GM21737 (cell line): ENCODE results near the gene MCMBP.
"Not testable (repeated sequence)": the region's sequence is repeated elsewhere in the genome, so short reads cannot be mapped to it uniquely, and the experiment has no call there.

Source experiments
- ATAC-seq: cut with Tn5 transposase; IDR thresholded peaks from one replicate; pipeline ENCODE4 v1.9.1; 2021; ENCODE audit warnings: mild to moderate bottlenecking, moderate library complexity; ENCODE audit not compliant: unreplicated experiment

Gene MCMBP

DNA sequence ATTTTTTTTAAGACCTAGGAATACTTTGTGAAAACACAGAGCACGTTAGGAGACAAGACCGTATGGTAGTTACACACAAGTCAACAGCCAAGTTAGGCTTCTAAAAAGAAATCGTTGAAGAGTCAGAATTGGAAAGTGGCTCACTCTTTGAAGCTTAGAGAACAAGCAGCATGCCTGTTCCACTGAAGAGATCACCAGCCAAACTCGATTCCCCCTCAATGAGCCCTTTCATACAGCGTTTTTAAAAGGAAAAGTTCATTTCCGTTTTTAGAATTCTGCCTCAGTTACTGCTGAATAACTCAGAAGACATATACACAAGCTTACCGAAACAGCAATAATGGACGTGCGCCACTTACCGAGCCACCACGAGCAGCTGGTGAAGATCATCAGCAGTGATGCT, 41.0 kb downstream of the MCMBP start:
- no peak for ATAC-seq

DNA sequence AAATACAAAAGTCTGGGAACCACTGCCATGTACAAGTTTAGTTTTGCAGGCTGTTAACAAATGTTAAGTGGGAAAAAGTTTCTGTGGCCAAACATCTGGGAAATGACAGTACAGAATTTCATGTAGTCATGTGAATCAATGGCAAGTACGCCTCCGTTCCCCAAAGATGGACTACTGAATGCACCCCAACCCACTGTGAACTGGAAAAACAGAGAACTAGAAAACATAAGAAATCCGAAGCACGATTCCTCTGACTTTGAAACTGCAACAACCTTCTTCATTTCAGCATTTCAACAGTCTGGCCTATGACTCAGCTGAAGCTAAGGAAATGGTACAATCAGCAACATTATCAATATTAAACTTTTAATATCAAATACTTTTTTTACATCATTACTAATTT, 41.8 kb downstream of the MCMBP start:
- ATAC-seq = no peak

DNA sequence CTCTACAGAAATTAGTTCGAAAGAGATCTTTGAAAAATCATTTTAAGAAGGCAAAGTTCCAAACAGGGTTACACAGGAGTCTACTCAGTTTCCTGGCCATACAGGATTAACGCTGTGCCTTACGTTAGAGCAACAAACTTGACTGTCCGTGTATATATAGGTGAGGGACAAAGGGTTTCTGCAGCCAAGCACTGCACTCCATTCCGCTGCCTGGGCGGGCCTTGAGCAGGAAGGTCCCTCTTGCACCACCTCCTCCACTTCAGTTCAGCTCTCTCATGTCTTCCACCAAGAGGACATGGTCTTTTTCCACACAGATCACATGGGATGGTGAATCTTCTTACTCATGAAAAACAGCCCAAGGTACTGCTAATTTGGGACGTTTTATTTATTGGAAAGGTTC, 43.2 kb downstream of the MCMBP start:
- ATAC-seq = no peak

DNA sequence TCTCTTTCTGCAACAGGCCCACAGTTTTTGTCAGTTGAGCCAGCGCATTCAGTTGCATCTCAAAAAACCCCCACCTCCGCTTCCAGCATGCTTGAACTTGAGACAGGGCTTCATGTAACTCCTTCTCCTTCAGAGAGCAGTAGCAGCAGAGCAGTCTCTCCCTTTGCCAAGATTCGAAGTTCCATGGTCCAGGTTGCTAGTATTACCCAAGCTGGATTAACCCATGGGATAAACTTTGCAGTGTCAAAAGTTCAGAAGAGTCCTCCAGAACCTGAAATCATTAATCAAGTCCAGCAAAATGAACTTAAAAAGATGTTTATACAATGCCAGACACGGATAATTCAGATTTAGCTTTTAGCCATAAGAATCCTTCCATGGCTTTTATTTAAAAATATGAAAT, 45.2 kb downstream of the MCMBP start:
- no peak for ATAC-seq

DNA sequence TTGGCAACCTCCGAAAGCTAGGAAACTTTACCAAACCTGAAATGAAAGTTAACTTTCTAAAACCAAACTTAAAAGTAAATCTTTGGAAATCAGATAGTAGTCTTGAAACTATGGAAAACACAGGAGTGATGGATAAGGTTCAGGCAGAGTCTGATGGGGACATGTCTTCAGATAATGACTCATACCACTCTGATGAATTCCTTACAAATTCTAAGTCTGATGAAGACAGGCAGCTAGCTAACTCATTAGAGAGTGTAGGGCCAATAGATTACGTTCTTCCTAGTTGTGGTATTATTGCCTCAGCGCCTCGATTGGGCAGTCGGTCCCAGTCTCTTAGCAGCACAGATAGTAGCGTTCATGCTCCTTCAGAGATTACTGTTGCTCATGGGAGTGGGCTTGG, 45.9 kb downstream of the MCMBP start:
- ATAC-seq = no peak

DNA sequence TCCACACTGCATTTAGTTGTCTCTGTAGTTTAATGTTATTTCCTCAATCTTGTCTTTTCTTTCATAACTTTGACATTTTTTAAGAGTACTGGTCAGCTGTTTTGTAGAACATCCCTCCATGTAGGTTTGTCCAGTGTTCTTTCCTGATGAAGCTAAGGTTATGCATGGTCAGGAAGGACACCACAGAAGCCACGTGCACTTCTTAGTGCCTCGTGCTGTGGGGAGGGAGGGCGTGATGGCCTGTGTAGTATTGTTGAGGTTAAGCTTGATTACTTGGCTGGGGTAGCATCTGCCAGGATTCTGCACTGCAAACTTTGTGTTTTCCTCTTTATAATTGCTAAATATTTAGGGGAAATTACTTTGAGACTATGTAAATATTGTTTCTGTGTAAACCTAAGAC, 48.3 kb downstream of the MCMBP start:
- ATAC-seq = no peak

DNA sequence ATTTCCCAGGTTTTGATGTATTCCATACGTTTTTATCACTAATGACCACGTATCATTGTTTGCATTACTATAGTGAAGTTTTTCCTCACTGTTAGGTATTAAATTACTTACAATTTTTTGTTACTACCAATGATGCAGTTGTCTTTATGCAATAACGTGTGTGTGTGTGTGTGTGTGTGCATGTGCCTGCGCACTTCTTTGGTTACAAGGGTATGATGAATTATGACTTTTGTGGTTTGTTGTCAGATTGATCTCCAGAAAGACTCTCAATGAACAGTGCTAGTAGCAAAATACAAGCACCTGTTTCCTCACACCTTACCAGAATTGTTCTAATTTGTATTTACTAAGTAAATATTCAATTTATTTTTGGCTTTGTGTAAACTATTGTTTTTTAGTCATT, 51.5 kb downstream of the MCMBP start:
- ATAC-seq = no peak

DNA sequence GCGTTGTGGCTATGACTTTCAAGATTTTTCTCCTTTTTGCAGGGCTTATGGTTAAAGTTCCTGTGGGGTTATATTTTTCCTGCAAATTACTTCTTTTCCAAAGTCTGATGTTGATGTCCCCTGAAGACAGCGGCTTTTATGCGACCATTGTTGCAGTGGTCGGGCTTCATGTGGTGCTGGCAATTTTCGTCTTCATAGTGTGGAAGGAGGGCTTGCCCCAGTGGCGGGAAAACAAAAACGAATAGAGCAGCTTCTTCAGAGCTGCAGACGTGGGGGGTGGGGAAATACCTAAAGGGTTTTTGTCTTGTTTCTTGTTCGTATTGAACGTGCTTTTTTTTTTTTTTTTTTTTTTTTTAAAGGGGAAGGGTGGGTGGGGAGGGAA, 53.8 kb downstream of the MCMBP start:
- no peak for ATAC-seq

DNA sequence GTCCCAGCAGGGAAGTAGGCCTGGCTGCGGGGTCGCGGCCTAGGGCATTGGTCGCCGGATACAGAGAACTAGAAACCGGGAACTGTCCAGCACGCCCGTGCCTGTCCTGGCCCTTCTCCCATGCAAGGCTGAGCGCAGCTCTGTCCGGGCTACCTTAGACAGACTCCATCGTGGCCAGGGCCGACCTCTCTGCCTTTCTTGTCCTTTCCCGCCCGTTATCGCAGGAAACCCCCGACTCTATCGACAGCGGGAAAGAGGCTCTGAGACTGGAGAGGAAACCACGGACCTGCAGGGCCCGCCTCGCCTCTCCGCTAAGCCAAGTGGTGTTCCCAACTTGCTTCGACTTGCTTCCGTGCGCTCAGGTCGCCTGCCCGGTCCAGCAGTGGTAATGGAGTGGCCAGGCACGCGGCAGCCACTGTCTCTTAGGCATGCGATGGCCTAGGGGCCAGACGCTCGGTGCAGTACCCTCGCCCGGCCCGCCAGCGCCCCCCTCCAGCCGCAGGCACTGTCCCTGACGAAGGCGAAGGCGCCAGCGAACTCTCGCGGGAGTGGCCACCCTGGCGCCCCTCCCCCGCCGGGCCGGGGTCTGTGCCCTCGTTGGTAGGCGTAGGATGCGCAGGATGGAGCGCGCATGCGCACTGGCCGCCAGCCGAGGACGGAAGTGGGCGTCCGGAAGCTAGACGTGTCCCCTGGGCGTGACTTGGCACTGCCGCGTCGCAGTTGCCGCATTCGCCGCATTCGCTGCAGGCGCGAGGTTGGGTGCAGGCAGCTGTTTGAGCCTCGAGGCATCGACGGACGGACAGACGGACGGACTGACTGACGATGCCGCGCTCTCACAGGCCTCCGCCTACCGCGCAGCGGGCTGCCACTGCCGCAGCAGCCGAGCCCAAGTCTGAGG, 54.4 kb downstream of the MCMBP start:
- no peak for ATAC-seq

DNA sequence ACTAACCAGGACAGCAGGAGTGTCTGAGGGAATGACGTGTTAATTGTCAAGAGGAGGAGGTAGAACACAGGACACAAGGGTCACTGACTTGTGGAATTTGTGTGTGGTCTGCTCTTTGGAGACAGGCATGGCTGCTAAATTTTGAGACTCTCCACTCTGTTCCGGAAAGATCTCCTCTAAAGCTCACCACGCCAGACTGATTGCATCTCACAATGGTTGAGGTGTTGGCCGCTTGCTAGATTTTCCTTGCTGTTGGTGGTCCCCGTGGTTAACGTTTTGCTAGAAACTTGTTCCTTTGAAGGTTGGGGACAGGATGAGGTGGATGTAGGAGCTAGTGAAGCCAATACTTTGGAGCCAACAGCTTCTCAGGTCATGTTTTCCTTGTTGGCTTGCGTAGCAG, 57.0 kb downstream of the MCMBP start:
- no peak for ATAC-seq

DNA sequence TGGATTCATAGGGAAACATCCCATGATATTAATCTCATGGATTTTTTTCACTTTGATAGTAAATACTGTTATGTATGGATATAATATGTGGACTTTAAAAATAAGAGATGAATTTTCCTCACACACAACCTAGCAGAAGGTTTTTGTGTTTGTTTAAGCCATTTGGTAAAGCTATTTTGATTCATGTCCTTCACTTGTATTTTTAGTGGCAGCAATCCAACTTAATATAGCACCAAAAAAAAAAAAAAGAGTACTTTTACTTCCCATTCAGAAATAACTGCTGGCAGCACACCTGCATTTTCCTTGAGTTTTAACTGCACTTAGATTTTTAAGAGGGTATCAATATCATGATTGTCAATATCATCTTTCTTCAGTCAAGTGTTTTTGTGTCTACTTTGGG, 60.0 kb downstream of the MCMBP start:
- ATAC-seq = no peak

DNA sequence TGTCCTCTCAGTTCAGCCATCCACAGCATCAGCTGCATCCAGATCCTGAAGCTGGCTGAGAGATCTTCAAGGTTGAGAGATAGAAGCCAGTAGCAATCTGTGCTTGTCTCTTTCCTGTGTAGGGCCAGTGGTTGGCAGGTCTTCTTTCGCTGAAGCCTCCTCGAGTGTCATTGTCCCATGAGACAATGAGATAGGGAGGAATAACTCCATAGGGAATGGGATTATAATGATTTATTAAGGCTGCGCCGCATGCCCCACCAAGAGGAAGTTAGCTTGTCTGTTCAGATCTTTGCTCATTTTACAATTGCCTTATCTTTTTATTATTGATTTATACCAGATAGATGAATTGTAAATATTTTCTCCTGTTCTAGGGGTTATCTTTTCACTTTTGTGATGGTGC, 61.5 kb downstream of the MCMBP start:
- no peak for ATAC-seq

DNA sequence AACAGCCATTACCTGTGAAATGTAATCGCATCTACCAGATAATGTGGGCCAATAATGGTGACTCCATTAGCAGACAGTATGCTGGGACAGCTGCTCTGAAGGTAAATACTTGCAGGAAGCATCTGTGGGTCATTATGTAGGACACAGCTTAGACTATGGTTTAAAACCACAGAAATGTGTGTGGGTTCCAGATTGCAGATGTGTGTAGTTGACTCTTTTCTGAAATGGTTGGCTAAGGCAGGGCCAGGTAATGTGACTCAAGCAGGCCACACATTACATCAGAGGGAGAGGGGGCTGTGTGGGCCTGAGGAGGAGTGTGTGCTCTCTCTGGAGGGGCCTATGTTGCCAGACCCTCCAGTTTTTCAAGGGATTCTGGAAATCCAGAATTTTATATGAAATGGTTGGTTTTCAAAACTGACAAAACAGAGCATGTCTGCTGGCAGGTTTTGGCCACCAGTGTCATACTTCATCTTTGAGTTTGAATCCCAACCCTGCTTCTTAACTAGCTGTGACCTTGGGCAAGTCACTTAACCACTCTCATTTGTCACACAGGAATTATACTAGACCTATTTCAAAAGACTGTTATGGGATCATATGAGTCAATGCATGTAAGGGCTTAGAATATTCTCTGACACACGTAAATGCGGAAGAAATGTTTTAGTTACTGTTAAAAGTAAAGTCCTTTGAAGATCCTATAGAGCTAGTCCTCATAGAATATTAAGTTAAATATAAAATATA, 64.5 kb downstream of the MCMBP start:
- ATAC-seq = peak; percentile 64

DNA sequence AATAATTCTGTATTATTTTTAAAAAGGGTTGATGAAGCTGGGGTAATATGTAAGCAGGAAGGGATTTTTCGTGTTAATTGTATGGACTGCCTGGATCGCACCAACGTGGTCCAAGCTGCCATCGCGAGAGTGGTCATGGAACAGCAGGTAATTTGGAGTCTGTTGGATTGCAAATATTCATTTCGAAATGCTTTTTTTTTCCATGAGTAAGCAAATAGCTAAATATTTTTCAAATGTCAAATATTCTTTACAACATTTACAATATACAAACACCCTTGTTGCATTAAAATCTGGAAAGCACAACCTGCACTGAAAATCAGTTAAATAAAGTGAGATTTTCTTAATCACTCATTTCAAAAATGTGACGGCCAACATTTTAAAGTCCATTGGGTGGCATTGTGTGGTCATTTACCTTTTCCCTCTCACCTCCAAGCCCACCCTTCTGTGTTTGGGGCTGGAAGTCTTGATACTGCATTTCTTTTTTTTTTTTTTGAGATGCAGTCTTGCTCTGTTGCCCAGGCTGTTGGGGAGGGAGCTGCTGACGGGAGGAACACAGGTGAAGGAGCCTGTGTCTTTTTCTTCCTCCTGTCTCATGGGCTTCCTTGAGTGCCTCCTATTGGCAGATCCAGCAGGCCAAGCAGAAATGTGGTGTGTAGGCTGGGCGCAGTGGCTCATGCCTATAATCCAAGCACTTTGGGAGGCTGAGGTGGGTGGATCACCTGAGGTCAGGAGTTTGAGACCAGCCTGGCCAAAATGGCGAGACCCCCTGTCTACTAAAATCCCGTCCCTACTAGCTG, 66.1 kb downstream of the MCMBP start:
- ATAC-seq = no peak

DNA sequence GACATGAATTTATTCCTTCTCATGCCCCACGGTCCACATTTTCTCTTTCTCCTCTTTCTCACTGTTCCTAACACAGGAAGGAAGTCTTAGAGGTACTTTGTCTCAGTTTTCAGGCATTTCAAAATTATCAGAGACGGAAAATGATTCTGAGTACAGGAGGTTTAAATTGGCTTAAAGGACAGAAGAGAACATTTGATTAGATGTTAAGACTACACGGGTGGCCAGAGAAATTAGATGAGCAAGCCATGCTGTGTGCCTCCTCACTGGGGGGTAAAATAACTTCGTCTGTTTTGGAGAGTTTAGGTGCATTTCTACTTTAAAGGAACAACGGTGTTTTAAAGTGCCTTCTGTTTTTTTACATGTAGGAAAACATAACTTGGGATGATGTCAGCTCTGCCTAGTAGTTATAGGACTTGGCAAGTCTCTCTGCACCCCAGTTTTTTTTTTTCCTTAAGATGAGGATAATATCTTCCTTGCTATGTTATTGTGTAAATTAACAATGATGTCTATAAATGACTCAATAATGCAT, 66.9 kb downstream of the MCMBP start:
- ATAC-seq = no peak

DNA sequence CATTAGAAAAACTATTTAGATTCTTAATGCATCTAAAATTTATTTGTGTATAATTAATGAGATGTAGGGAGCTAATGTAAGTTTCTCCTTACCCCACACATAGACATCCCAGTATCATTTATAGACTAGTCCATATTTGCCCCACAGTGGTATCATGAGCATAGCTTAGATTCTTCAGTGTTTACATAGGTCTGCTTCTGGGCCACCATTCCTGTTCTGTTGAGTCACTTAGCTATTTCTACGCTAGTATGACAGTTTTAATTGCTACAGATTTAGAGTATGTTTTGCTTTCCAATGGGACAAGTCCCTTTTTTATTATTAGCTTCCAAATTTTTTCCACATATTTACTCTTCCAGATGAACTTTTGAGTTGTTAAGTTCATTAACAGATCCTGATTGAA, 69.4 kb downstream of the MCMBP start:
- no peak for ATAC-seq

DNA sequence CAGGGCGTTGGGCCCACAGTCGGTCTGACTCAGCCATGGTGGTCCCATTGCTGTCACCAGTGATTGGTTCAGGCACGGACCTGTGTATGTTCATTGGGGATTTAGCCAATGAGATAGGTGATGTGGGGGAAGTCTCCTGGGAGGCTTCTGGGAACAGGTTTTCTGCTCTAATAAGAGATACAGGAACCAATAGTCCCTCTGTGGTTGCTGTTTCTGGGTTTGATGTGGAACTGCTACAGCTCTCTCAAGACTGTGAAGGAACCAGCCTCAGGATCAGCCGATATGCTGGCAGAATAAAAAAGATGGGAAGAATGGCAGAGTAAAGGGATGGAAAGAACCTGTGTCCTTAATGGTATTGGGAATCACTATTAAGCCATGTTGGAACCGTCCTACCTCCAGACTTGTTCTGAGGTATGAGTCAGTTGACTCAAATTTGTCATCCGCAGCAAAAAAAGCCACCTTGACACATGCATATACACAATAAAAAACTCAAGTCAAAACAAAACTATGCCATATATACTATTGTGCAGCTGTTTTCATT, 70.6 kb downstream of the MCMBP start:
- ATAC-seq = peak; percentile 90

DNA sequence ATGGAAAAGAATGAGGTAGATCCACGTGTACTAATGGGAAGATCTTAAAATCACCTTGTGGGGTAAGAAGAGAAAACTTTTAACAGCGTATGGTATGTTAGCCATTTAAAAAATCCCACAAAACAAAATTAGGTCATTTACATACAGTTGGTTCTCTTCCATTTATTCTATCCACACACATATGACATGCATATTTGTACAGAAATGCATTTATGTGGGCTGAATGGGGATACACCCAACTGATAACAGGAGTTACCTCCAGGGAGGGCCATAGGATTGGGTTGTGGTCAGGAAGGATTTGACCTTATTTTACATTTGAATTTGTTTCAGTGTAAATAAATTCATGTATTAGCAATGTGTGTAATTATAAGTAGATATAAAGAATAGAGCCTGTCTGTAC, 71.5 kb downstream of the MCMBP start:
- ATAC-seq = no peak

DNA sequence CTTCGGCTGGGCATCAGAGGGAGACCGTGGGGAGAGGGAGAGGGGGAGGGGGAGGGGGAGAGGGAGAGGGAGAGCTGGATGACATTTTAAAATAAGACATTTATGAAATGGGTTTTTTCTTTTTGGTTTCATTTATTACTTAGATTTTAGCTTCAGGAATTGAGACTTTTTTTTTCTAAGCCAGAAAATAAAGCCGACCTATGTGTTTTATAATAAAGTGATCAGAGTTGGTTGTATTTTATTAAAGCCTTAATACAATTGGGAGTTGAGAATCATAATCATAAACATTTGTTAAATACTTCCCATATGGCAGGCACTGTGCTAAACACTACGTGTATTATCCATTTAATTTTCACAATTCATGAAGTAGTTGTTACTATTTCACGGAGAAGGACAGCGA, 76.6 kb downstream of the MCMBP start:
- ATAC-seq = no peak

DNA sequence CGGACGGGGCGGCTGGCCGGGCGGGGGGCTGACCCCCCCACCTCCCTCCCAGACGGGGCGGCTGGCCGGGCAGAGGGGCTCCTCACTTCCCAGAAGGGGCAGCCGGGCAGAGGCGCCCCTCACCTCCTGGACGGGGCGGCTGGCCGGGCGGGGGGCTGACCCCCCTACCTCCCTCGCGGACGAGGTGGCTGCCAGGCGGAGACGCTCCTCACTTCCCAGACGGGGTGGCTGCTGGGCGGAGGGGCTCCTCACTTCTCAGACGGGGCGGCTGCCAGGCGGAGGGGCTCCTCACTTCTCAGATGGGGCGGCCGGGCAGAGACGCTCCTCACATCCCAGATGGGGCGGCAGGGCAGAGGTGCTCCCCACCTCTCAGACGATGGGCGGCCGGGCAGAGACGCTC, 77.5 kb downstream of the MCMBP start:
- ATAC-seq = not testable (repeated sequence)

DNA sequence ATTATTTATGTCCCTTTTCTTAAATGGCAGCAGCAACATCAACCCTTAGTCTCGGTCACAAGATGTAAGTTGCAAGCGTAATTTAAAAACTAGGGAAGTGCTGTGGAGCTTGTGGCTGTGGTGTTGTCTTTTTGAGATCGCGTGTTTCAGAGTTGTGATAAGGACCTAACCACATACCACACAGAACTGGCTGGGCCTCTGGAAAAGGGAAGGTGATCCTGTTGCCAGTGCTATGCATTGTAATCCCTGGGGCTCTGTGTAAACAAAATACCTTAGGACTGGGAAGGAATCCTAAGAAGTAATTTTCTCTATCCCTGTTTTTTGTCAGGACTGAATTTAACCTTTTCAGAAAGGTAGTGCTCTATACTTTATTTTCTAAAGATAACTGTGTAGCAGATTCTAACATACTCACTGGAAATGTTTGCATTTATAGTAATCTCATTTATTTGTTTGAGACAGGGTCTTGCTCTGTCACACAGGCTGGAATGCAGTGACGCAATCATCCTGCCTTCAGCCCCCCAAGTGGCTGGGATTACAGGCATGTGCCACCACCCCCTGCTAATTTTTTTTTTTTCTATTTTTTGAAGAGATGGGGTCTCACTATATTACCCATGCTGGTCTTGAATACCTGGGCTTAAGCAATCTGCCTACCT, 86.4 kb downstream of the MCMBP start:
- no peak for ATAC-seq
